Measurements from ENCODE around the gene NMT2. TPM values are rescaled to one million over a fixed set of nuclear protein-coding genes. Genes with fewer than 3 reads are reported as not detected.

Gene NMT2
- polyA plus RNA-seq, 2 of the 4 experiments (the other 2 are of a cell fraction): 14.7 to 19.6 TPM

DNA sequence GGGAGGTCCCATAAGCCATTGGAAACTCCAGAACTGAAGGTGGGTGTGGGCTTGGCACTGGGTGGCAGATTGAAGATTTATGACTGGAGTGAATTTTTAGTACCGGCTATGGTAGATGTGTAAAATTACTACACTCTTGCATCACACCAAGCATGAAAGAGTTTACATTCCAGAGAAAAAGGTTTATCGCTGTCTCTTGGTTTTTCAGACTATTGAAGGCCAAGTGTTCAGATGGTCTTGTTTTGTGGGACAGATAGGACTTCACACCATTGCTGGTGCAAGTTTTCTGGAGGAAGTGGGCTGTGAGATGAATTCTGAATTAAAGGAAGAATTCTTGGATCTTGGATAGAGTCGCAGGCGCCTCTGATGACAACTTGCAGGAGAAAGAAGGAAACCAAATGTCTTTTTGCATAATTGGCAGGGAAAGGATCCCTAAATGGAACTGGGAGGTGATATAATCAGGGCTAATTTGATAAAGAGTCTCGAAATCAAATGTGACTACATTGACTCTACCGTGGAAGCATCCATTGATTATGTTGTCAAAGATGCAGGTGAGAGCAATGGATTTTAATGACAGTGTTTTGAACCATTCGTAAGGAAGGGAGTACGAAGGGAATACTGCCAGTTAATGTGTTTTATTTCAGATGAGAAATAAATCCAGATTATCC, 14.2 kb upstream of the NMT2 start:
- H3K4me1 ChIP-seq: peaks cover 9% of the 10 kb centered on the region; the same call in 1 of the 3 replicates
- TF ChIP-seq, protein P1, sequence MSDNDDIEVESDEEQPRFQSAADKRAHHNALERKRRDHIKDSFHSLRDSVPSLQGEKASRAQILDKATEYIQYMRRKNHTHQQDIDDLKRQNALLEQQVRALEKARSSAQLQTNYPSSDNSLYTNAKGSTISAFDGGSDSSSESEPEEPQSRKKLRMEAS (IDR thresholded peaks at IDR 0.05): no peak
- TF ChIP-seq EHMT2 (IDR thresholded peaks at IDR 0.05; ENCODE audit: low read depth) (no peak), KDM1A (IDR thresholded peaks at IDR 0.05; ENCODE audit: low read depth) (no peak), ZC3H11A (IDR thresholded peaks at IDR 0.05) (no peak), CEBPB (IDR thresholded peaks at IDR 0.05) (0 out of 4 replicates have a peak, but pooled peaks of 1 of the 2 experiments have one; percentile 4)
- TF ChIP-seq, protein P2, sequence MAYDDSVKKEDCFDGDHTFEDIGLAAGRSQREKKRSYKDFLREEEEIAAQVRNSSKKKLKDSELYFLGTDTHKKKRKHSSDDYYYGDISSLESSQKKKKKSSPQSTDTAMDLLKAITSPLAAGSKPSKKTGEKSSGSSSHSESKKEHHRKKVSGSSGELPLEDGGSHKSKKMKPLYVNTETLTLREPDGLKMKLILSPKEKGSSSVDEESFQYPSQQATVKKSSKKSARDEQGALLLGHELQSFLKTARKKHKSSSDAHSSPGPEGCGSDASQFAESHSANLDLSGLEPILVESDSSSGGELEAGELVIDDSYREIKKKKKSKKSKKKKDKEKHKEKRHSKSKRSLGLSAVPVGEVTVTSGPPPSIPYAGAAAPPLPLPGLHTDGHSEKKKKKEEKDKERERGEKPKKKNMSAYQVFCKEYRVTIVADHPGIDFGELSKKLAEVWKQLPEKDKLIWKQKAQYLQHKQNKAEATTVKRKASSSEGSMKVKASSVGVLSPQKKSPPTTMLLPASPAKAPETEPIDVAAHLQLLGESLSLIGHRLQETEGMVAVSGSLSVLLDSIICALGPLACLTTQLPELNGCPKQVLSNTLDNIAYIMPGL (CRISPR knock-in tag; IDR thresholded peaks at IDR 0.05; ENCODE audit: borderline replicate concordance): no peak
- TF ChIP-seq, protein P3, sequence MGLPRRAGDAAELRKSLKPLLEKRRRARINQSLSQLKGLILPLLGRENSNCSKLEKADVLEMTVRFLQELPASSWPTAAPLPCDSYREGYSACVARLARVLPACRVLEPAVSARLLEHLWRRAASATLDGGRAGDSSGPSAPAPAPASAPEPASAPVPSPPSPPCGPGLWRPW (IDR thresholded peaks at IDR 0.05): no peak
- TF ChIP-seq, protein P4, sequence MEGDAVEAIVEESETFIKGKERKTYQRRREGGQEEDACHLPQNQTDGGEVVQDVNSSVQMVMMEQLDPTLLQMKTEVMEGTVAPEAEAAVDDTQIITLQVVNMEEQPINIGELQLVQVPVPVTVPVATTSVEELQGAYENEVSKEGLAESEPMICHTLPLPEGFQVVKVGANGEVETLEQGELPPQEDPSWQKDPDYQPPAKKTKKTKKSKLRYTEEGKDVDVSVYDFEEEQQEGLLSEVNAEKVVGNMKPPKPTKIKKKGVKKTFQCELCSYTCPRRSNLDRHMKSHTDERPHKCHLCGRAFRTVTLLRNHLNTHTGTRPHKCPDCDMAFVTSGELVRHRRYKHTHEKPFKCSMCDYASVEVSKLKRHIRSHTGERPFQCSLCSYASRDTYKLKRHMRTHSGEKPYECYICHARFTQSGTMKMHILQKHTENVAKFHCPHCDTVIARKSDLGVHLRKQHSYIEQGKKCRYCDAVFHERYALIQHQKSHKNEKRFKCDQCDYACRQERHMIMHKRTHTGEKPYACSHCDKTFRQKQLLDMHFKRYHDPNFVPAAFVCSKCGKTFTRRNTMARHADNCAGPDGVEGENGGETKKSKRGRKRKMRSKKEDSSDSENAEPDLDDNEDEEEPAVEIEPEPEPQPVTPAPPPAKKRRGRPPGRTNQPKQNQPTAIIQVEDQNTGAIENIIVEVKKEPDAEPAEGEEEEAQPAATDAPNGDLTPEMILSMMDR (IDR thresholded peaks at IDR 0.05): no peak
- H3K27ac ChIP-seq: peak overlapping the region in 1 of 2 experiments; percentile 50; a peak in 4 of 6 replicates
- CTCF ChIA-PET: no interaction called here
- ATAC-seq: no peak
- 70% methylated on average over 8 of the region's 8 CpGs for WGBS (ENCODE audit: missing lambda C conversion rate)
- DNase-seq (ENCODE audit: low read depth in 1 of 2, low spot score in 1 of 2): no peak
- H3K4me2 ChIP-seq: peak overlapping the region; percentile 31; the same call in 2 of the 3 replicates
- POLR2A ChIA-PET: interaction anchor here (2.1 kb wide), 1 partner anchor 14 kb away, joined by 9 read pairs; the partner anchor contains the start of gene NMT2
- no peak overlapping the region for H3K4me3 ChIP-seq
- no peak for FAIRE-seq
- H3K9me3 ChIP-seq: no peaks in the 10 kb centered on the region

DNA sequence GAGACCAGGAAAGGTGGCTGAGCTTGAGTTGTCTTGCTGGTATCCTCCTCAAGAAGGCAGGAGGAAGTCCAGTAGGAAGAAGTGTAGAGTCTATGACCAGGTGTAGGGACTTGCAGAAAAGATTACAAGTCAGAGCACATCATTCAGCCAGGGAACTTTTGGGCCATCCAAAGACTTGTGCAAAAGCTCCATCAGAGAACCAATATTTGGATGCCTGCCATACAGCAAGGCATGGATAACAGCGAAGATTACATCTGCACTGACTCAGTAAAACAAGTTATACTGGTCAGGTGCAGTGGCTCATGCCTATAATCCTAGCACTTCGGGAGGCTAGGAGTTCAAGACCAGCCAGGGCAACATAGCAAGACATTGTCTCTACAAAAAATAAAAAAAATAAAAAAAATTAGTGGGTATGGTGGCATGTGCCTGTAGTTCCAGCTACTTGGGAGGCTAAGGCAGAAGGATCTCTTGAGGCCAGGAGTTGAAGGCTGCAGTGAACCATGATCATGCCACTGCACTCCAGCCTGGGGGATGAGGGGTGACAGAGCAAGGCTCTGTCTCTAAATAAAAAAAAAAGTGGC, 13.2 kb upstream of the NMT2 start:
- WGBS (ENCODE audit: missing lambda C conversion rate): 29% methylated on average over 2 of the region's 2 CpGs
- ChIA-PET POLR2A (interaction anchor here (2.1 kb wide), 1 partner anchor 13 kb away, joined by 9 read pairs; the partner anchor contains the start of gene NMT2), CTCF (interaction anchor here (1.1 to 2.5 kb wide), 3 partner anchors 18 to 61 kb away, joined by 3 to 9 read pairs (median 4); no protein-coding TSS in a partner anchor)
- Histone ChIP-seq H3K4me2 (no peak overlapping the region), H3K27ac (peak overlapping the region in 1 of 2 experiments; percentile 50; a peak in 1 of 6 replicates), H3K4me1 (peaks cover 9% of the 10 kb centered on the region; the same call in 1 of the 3 replicates), H3K4me3 (no peak overlapping the region), H3K9me3 (no peaks in the 10 kb centered on the region)
- no peak for FAIRE-seq
- no peak for TF ChIP-seq KDM5A (IDR thresholded peaks at IDR 0.05)
- TF ChIP-seq, protein P5, sequence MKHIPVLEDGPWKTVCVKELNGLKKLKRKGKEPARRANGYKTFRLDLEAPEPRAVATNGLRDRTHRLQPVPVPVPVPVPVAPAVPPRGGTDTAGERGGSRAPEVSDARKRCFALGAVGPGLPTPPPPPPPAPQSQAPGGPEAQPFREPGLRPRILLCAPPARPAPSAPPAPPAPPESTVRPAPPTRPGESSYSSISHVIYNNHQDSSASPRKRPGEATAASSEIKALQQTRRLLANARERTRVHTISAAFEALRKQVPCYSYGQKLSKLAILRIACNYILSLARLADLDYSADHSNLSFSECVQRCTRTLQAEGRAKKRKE (CRISPR knock-in tag; IDR thresholded peaks at IDR 0.05; ENCODE audit: low read depth): no peak
- no peak for TF ChIP-seq FOSB (CRISPR knock-in tag; IDR thresholded peaks at IDR 0.05)
- TF ChIP-seq MYC (IDR thresholded peaks at IDR 0.05; ENCODE audit: borderline replicate concordance, low read length): no peak
- no peak for TF ChIP-seq POLR2A (IDR thresholded peaks at IDR 0.05; ENCODE audit: low read length)
- TF ChIP-seq, protein P2 (CRISPR knock-in tag; IDR thresholded peaks at IDR 0.05; ENCODE audit: borderline replicate concordance): no peak
- TF ChIP-seq, protein P1 (IDR thresholded peaks at IDR 0.05): no peak
- no peak for TF ChIP-seq CEBPB (IDR thresholded peaks at IDR 0.05)
- TF ChIP-seq JUNB (IDR thresholded peaks at IDR 0.05): no peak
- no peak for TF ChIP-seq RFX5 (IDR thresholded peaks at IDR 0.05)
- no peak for TF ChIP-seq JUN (IDR thresholded peaks at IDR 0.05)
- TF ChIP-seq NPAS2 (CRISPR knock-in tag; IDR thresholded peaks at IDR 0.05; ENCODE audit: borderline replicate concordance): no peak
- no peak for ATAC-seq
- no peak for DNase-seq (ENCODE audit: low read depth in 1 of 2, low spot score in 1 of 2)
